ENCODE measurements around the gene MT4. TPM values are rescaled to one million over a fixed set of nuclear protein-coding genes. Genes with fewer than 3 reads are reported as not detected.

The MT4 gene
- total RNA-seq, 4 donors from 2014 or later = not detected

DNA sequence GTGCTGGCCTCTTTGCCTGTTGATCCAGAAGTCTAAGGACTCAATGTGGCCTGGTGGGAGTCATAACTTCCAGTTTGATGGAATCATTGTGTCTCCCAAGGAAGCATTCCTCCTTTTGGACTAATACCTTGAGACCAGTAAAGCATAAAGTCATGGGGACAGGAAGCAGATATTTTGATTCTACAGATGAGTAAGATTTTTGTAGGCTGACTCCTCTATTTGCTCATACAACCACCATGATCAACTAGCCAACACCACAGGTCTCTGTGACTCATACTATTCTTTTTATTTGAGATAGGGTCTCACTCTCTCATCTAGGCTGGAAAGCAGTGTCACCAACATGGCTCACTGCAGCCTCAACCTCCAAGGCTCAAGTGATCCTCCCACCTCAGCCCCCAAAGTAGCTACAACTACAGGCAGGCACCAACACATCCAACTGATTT lies 49.7 kb downstream of the MT4 start:
- TF ChIP-seq, protein P1, sequence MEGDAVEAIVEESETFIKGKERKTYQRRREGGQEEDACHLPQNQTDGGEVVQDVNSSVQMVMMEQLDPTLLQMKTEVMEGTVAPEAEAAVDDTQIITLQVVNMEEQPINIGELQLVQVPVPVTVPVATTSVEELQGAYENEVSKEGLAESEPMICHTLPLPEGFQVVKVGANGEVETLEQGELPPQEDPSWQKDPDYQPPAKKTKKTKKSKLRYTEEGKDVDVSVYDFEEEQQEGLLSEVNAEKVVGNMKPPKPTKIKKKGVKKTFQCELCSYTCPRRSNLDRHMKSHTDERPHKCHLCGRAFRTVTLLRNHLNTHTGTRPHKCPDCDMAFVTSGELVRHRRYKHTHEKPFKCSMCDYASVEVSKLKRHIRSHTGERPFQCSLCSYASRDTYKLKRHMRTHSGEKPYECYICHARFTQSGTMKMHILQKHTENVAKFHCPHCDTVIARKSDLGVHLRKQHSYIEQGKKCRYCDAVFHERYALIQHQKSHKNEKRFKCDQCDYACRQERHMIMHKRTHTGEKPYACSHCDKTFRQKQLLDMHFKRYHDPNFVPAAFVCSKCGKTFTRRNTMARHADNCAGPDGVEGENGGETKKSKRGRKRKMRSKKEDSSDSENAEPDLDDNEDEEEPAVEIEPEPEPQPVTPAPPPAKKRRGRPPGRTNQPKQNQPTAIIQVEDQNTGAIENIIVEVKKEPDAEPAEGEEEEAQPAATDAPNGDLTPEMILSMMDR (IDR thresholded peaks at IDR 0.05) = no peak
- no peak for TF ChIP-seq EP300 (IDR thresholded peaks at IDR 0.05)
- no peak for TF ChIP-seq POLR2A (IDR thresholded peaks at IDR 0.05; ENCODE audit: low read depth)
- TF ChIP-seq POLR2AphosphoS5 (IDR thresholded peaks at IDR 0.05) = no peak
- intact Hi-C loops (cut with DNase I) = no loop called here
- Histone ChIP-seq H3K4me1 (peaks cover 34 to 47% (median 41%) of the 10 kb centered on the region in 4 donors), H3K9me3 (no peaks in the 10 kb centered on the region), H3K4me3 (no peak overlapping the region), H3K27me3 (no peaks in the 10 kb centered on the region), H3K27ac (replicated peaks in 1 of 4) (no peak overlapping the region), H3K36me3 (no peaks in the 10 kb centered on the region)
- no peak for DNase-seq (ENCODE audit: extremely low spot score)

DNA sequence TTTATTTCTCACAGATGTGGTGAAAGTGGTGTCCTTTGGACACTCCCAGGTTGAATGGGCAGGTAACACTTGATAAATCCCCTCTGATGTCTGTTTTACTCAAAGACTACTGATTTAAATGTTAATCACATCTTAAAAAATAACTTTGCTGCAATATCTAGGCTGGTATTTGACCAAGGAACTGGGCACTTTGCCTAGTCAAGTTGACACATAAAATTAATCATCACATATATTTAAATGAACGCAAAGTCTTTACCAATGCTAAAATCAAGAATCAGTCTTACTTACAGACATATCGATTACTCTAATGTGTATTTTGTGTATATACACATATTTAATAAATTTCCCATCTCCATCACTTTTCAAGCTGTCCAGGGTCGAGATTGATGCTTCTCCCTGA lies 50.5 kb downstream of the MT4 start:
- Histone ChIP-seq H3K4me1 (peaks cover 27 to 42% (median 33%) of the 10 kb centered on the region in 4 donors), H3K36me3 (no peaks in the 10 kb centered on the region), H3K27ac (replicated peaks in 1 of 4) (no peak overlapping the region), H3K4me3 (no peak overlapping the region), H3K9me3 (no peaks in the 10 kb centered on the region), H3K27me3 (no peaks in the 10 kb centered on the region)
- 89% methylated on average over 3 of the region's 3 CpGs for whole genome bisulfite sequencing
- TF ChIP-seq POLR2AphosphoS5 (IDR thresholded peaks at IDR 0.05) (no peak), EP300 (IDR thresholded peaks at IDR 0.05) (no peak), POLR2A (IDR thresholded peaks at IDR 0.05; ENCODE audit: low read depth) (no peak)
- TF ChIP-seq, protein P1 (IDR thresholded peaks at IDR 0.05) = no peak
- intact Hi-C loops (cut with DNase I) = no loop called here
- no peak for DNase-seq (ENCODE audit: extremely low spot score)

DNA sequence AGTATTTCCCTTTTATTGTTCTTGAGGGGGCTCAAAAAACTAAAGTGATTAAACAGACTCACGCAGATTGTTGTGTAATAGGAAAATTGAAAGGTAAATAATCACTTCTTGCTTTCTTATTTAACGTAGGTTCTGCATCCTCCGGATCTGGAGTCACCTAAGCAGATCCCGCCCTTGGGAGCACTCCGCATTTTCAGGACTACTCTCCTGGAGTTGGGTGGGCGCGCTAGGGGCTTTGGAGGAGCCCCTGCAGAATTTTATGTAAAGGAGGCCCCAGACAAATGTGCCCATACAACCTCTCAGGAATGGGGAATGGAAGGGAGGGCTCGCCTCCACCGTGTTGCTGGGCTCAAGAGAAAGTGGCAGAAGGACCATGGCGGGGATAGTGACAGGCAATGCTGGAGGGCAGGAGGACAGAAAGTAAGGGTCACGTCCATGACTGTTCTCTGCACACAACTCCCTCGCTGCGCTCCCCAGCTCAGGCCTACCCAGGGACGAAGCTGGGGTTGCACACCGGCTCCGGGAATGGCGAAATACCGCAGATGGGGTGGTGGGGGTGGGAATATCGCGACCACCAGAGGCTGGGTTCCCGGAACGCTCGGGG lies 51.8 kb downstream of the MT4 start:
- WGBS = 81% methylated on average over 11 of the region's 23 CpGs
- Histone ChIP-seq H3K4me1 (peaks cover 15 to 29% (median 22%) of the 10 kb centered on the region in 4 donors), H3K4me3 (peak overlapping the region; percentile 52 to 58 (median 53)), H3K36me3 (no peaks in the 10 kb centered on the region), H3K27me3 (no peaks in the 10 kb centered on the region), H3K9me3 (no peaks in the 10 kb centered on the region), H3K27ac (replicated peaks in 1 of 4) (peak overlapping the region; percentile 63 to 68 (median 65))
- TF ChIP-seq, protein P1 (IDR thresholded peaks at IDR 0.05) = no peak
- TF ChIP-seq POLR2A (IDR thresholded peaks at IDR 0.05; ENCODE audit: low read depth) (no peak), EP300 (IDR thresholded peaks at IDR 0.05) (no peak), POLR2AphosphoS5 (IDR thresholded peaks at IDR 0.05) (no peak)
- intact Hi-C loops (cut with DNase I) = no loop called here
- no peak for DNase-seq (ENCODE audit: extremely low spot score)

DNA sequence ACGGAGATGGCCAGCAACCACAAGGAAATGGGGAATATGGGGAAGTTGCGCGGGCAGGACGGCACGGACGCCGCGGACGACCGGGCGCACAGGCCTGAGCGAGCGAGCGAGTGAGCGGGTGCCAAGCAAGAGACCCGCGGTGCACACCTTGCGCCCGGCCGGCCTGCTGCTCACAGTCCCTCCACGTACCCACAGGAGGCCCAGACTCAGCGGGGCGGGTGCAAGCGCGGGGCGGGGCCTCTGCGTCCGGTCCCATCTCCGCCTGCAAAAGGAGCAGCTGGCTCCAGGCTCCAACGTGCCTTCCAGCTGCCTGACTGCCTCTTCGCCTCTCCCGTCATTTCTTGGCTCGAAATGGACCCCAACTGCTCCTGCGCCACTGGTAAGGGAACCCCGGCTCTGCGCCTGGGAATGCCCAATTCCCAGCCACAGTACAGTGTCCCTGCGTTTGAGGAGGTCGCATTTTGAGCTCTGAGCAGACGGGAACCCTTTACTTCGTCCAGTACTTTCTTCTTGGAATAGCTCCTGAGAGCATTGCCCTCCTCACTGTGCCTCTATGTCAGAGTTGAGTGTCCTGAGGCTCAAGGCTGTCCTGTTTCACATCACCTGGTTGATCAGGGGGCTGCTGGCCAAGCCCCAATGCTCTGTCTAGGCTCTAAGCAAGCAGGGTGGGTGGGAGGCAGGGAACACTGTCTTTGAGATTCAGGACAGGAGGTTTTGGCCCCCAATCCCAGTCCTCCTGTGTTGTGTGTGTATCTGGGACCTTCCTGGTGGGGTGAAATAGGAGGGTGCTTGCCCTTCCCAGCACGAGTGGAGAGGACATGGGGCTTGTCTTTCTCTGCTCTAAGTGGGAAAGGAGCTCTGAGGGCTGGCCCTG lies 52.6 kb downstream of the MT4 start:
- no peak for DNase-seq (ENCODE audit: extremely low spot score)
- peak overlapping the region; percentile 63 to 68 (median 65) for H3K27ac ChIP-seq (replicated peaks in 1 of 4)
- H3K4me1 ChIP-seq = peaks cover 15 to 28% (median 23%) of the 10 kb centered on the region in 4 donors
- peak overlapping the region; percentile 52 to 58 (median 53) for H3K4me3 ChIP-seq
- TF ChIP-seq EP300 (IDR thresholded peaks at IDR 0.05) (no peak), POLR2AphosphoS5 (IDR thresholded peaks at IDR 0.05) (peak in 1 of 2 donors; percentile 84), POLR2A (IDR thresholded peaks at IDR 0.05; ENCODE audit: low read depth) (no peak)
- TF ChIP-seq, protein P1 (IDR thresholded peaks at IDR 0.05) = peak in 1 of 3 experiments; percentile 2
- H3K27me3 ChIP-seq = no peaks in the 10 kb centered on the region
- no peaks in the 10 kb centered on the region for H3K36me3 ChIP-seq
- WGBS = 12% methylated on average over 3 of the region's 41 CpGs
- H3K9me3 ChIP-seq = no peaks in the 10 kb centered on the region
- intact Hi-C loops (cut with DNase I) = no loop called here

All from esophagus muscularis mucosa (tissue), 4 donors.